Mesothelial cell of epicardium (in vitro differentiated cells): ENCODE results near the gene BIRC7. TPM values are rescaled to one million over a fixed set of nuclear protein-coding genes. Genes with fewer than 3 reads are reported as not detected.

Experiments used
- DNase-seq, 2 experiments: peaks; one replicate each; pipeline ENCODE4 v3.0.0; 2021; ENCODE audit warnings: low spot score in 2 of 2; ENCODE audit not compliant: unreplicated experiment in 2 of 2
- H3K27ac Mint-ChIP-seq: 2 replicates; pipeline ENCODE4 v1.8.0; 2021; ENCODE audit warnings: mixed read lengths
- H3K27me3 Mint-ChIP-seq: 2 replicates; pipeline ENCODE4 v1.8.0; 2021; ENCODE audit warnings: low read depth, mixed read lengths
- H3K36me3 Mint-ChIP-seq: 2 replicates; pipeline ENCODE4 v1.8.0; 2021; ENCODE audit warnings: mixed read lengths
- H3K4me1 Mint-ChIP-seq: 2 replicates; pipeline ENCODE4 v1.8.0; 2021; ENCODE audit warnings: mixed read lengths
- H3K4me3 Mint-ChIP-seq: 2 replicates; pipeline ENCODE4 v1.8.0; 2021; ENCODE audit warnings: mild to moderate bottlenecking, moderate library complexity, mixed read lengths
- H3K9me3 Mint-ChIP-seq: 2 replicates; pipeline ENCODE4 v1.8.0; 2021; ENCODE audit warnings: mixed read lengths
- total RNA-seq: library from RNA; stranded (reverse); gene quantifications from 3 replicates; pipeline ENCODE4 v1.2.1, GENCODE V29; 2021
- TF ChIP-seq, protein P1 (sequence below): fragments of 200-600 bp; sonication (generic); IDR thresholded peaks from one replicate; pipeline ENCODE4 v1.5.0; 2021; ENCODE audit warnings: antibody characterized with exemption; ENCODE audit not compliant: unreplicated experiment

Gene BIRC7
- total RNA-seq, 1 donor from 2014 or later = 0.36 TPM

DNA sequence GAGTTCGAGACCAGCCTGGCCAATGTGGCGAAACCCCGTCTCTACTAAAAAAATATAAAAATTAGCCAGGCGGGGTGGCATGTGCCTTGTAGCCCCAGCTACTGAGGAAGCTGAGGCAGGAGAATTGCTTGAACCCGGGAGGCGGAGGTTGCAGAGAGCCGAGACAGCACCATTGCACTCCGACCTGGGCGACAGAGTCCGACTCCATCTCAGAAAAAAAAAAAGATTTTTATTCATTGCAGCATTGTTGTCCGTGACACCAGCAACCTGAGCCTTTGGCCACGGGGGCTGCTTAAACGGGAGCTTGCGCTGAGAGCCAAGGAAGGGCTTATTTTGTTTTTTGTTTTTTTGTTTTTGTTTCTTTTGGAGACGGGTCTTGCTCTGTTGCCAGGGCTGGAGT lies 44.2 kb downstream of the BIRC7 start:
- TF ChIP-seq, protein P1, sequence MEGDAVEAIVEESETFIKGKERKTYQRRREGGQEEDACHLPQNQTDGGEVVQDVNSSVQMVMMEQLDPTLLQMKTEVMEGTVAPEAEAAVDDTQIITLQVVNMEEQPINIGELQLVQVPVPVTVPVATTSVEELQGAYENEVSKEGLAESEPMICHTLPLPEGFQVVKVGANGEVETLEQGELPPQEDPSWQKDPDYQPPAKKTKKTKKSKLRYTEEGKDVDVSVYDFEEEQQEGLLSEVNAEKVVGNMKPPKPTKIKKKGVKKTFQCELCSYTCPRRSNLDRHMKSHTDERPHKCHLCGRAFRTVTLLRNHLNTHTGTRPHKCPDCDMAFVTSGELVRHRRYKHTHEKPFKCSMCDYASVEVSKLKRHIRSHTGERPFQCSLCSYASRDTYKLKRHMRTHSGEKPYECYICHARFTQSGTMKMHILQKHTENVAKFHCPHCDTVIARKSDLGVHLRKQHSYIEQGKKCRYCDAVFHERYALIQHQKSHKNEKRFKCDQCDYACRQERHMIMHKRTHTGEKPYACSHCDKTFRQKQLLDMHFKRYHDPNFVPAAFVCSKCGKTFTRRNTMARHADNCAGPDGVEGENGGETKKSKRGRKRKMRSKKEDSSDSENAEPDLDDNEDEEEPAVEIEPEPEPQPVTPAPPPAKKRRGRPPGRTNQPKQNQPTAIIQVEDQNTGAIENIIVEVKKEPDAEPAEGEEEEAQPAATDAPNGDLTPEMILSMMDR = no peak
- H3K27ac Mint-ChIP-seq = no peak overlapping the region
- H3K9me3 Mint-ChIP-seq = no peaks in the 10 kb centered on the region

DNA sequence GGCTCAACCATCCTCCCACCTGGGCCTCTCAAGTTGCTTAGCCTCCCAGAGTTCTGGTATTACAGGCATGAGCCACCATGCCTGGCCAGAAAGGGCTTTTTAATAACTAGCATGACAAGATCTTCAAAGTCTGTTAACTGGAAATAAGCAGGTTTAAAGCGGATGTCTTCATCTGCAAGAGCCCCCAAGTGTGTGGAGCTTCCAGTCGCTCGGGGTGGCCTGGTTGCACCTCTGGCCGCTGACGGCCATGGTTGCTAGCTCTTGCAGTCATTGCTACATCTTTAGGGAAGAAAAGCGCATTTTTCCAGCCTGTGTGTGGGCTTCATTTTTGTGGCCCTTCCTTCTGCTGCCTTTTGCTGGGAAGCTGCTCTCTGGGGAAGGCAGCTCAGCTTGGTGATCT lies 44.7 kb downstream of the BIRC7 start:
- H3K4me1 Mint-ChIP-seq = no peaks in the 10 kb centered on the region
- TF ChIP-seq, protein P1 = no peak
- no peak overlapping the region for H3K27ac Mint-ChIP-seq
- DNase-seq = no peak
- peaks cover 2% of the 10 kb centered on the region for H3K36me3 Mint-ChIP-seq
- no peaks in the 10 kb centered on the region for H3K27me3 Mint-ChIP-seq
- H3K4me3 Mint-ChIP-seq = no peak overlapping the region
- H3K9me3 Mint-ChIP-seq = no peaks in the 10 kb centered on the region

More for the DNA sequence above, 44.2 kb downstream of the BIRC7 start:
- Mint-ChIP-seq H3K27me3 (no peaks in the 10 kb centered on the region), H3K4me1 (peaks cover 2% of the 10 kb centered on the region), H3K36me3 (peaks cover 2% of the 10 kb centered on the region), H3K4me3 (no peak overlapping the region)
- no peak for DNase-seq

DNA sequence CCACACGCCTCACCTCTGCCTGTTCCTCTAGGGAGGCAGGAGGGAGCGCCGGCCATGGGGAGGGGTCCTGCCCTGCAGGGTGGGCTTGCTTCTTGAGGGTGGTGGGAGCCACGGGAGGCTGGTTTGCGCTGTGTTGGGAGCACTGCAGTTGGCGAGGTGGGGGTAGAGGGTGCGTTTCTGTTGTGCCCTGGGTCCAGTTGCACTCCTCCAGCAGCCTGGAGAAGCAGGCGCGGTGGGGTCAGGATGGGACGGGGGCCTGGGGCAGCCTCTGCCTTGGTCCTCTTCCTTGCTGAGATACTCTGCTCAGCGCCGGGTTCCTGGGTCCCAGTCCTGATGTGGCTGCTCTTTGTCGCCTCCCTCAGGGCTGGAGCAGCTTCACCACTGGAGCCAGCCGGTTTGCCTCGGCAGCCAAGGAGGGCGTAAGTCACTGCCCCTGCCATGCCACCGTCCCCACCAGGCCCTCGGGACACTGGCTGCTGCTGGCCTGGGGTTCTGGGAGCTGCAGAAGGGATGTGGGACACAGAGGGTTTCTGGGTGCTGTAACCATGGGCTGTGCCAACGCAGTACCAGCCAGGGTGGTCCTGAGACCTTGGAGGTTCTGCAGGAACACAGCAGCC lies 45.3 kb downstream of the BIRC7 start:
- Mint-ChIP-seq H3K4me3 (no peak overlapping the region), H3K4me1 (no peaks in the 10 kb centered on the region), H3K36me3 (peaks cover 2% of the 10 kb centered on the region), H3K27ac (no peak overlapping the region), H3K27me3 (no peaks in the 10 kb centered on the region), H3K9me3 (no peaks in the 10 kb centered on the region)
- TF ChIP-seq, protein P1 = no peak
- DNase-seq = no peak

DNA sequence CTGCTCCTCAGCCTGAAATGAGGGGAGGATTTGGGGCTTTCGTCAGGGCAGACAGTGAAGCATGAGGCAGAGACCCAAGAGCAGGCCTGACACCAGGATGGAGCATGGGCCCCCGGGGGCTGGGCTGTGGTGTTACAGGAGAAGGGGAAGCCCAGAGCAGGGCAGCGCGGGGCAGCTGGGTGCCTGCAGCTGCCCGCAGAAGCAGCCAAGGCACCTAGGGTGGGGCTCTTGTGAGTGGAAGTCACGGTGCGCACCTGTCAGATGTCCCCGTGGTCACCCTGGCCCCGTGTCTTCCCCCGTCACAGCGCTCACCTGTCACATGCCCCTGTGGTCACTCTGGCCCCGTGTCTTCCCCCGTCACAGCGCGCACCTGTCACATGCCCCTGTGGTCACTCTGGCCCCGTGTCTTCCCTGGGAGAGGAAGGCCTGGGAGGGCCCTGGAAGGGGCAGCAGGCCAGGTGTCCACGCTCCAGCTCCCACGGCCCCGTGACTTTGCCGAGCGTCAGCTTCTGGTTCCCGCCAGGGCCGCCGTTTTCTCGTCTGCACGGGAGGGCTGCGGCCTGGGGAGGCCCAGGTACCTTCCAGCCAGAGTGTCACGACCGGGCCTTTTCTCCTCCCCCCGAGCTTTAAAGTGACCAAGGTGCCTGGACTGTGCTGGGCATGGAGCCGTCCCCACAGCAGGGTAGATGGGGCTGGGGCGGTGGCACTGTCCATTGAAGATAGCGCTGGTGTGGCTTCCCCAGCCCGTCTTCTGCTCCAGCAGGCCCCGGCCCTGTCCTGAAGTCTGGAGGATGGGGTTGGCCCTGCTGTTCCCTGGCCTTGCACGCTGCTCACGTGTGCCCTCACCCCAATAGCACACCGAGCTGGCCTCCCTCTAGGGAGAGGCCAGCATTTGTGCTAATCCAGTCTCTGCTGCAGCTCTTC lies 46.3 kb downstream of the BIRC7 start:
- no peak for DNase-seq
- Mint-ChIP-seq H3K36me3 (peaks cover 2% of the 10 kb centered on the region), H3K9me3 (no peaks in the 10 kb centered on the region), H3K27ac (no peak overlapping the region), H3K27me3 (no peaks in the 10 kb centered on the region), H3K4me3 (no peak overlapping the region), H3K4me1 (no peaks in the 10 kb centered on the region)
- TF ChIP-seq, protein P1 = no peak

DNA sequence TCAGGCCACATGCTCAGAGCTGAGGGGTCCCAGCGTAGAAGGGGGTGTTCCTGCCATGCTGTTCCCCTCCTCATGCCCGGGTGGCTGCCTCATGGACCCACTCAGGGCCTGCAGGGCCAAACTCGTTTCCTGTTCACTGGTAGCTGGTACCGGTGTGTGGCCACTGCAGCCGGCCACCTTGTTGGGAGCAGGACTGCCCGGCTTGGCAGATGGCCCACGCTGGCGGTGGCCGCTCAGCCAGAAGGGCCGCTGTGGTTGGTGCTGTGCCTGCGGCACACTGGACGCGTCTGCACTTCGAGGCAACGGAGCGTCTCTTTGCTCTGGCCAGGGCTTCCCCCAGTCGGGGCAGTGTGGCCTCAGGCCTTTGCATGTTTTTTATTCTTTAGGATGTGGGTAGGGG lies 47.2 kb downstream of the BIRC7 start:
- Mint-ChIP-seq H3K4me3 (no peak overlapping the region), H3K4me1 (no peaks in the 10 kb centered on the region), H3K27me3 (no peaks in the 10 kb centered on the region), H3K9me3 (no peaks in the 10 kb centered on the region), H3K27ac (no peak overlapping the region), H3K36me3 (peaks cover 2% of the 10 kb centered on the region)
- DNase-seq = no peak
- TF ChIP-seq, protein P1 = no peak
